HL-60/S4 (cell line): ENCODE measurements around the gene CD2AP.
"Not testable (repeated sequence)": the region's sequence is repeated elsewhere in the genome, so short reads cannot be mapped to it uniquely, and the experiment has no call there.

Source experiments
- in situ Hi-C: fragments of 300-500 bp; cut with MboI; formaldehyde crosslinking; loops from 2 replicates; pipeline ENCODE4 v1.14.3; 2022; ENCODE audit warnings: low sequenced_read_pairs

CD2AP gene

DNA sequence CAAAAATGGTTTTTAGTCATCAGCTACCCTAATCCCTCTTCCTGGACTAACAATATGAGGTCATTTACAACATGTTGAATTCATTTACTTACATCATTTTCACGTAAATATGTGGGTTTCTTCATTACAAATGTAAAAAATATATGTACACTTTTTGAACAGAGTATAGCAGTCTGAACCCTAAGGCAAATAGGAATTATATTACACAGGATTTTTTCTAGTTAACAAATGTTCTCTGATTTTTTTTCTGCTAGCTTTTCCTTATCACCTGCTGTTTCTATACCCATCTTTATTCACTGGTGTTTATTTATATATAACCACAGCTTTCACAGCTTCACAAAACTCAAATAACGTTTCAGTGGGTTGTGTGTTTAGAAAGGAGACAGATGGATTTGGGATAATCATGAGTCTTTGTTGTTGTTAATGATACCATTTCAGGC is 21.0 kb upstream of the CD2AP start:
- in situ Hi-C loops = no loop called here

DNA sequence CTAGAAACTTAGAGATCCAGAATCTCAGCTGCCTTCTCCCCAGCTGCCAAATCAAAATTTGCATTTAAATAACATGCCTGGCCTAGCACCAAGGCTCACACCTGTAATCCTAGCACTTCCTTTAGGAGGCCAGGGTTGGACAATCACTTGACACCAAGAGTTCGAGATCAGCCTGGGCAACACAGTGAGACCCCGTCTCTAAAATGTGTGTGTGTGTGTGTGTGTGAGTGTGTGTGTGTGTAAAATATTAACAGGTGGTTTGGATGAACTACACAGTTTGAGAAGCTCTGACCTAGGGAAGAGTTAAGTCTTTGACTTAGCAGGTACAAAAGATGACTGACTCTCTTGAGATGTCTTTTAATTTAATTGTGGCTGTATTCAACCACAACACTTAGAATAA is 20.2 kb upstream of the CD2AP start:
- in situ Hi-C loops = no loop called here

DNA sequence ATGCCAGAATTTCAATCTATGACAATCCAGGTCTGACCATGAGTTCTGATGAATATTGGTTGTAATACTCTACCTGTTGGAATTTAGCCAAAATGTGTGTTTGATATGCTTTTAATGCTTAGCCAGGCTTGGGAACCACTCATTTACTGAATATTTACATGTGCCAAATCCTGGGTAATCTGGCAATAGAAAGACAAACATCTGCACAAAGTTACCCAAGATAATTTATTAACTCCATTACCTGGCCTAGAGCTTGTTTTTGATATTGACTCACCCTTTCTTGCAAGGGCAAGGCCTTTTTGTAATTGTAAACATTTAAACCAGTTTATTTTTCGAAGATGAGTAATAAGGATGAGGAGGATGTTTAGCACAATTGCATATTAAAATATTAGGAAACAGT is 13.5 kb upstream of the CD2AP start:
- in situ Hi-C loops = no loop called here

DNA sequence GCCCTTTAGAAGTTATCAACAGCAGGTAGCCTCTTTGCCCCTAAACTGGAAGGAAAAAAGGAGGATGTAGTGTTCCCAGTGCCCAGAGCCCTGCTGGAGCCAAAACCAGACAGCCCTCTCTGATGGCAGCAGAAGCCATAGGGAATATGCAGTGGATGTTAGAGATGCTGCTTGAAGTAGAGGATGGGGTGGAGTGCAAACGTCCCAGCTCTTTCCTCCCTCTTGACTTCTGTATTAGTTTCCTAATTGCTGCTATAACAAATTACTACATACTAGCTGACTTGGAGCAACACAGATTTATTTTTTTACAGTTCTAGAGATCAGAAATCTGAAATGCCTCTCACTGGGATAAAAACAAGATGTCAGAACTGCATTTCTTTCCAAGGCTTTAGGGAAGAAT is 12.5 kb upstream of the CD2AP start:
- in situ Hi-C loops = no loop called here

DNA sequence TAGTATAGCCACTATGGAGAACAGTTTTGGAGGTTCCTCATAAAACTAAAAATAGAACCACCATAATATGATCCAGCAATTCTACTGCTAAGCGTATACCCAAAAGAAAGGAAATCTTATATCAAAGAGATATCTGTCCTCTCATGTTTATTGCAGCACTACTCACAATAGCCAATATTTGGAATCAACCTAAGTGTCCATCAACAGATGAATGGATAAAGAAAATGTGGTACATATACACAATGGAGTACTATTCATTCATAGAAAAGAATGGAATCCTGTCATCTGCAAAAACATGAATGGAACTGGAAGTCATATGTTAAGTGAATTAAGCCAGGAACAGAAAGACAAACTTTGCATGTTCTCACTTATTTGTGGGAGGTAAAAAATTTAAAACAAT is 5.7 kb upstream of the CD2AP start:
- in situ Hi-C loops = no loop called here

DNA sequence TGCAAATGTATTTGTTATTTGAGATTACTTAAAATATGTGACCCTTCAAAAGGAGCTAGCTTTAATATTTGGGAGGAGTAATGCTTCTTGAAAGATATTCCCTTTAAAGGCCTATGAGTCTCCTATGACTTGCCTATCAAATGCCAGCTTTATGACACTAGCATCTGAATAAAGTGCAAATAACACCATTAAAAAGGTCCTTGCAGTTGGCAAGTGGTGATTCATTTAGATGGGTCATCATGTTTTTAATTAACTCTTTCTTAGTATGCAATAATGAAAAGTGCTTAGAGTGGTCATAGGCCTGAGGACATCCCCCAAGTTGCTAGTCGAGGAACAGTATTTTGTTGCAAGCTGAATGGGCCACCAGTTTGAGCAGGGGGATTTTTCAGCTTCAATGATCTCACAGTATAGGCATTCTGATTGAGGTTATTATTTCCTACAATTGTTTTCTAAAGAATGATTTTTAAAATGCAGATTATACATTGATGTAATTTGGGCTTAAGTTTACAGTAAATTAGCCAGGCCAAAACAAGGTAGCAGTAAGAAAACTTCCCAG is 3.7 kb upstream of the CD2AP start:
- in situ Hi-C loops = no loop called here

DNA sequence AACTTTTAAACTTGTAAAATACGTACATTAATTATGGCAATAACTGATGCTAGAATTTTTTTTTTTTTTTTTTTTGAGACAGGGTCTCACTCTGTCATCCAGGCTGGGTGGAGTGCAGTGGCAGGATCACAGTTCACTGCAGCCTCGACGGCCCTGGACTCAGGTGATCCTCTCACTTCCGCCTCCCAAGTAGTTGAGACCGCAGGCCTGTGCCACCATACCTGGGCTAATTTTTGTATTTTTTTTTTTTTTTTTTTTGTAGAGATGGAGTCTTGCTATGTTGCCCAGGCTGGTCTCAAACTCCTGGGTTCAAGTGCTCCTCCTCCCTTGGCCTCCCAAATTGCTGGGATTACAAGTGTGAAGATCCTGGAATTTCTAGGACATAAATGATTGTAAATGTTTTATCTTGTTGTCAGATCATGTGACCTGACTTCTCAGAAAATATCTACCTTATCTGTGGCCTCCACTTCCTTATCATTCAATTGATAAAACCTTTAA is 2.2 kb upstream of the CD2AP start:
- in situ Hi-C loops = no loop called here

DNA sequence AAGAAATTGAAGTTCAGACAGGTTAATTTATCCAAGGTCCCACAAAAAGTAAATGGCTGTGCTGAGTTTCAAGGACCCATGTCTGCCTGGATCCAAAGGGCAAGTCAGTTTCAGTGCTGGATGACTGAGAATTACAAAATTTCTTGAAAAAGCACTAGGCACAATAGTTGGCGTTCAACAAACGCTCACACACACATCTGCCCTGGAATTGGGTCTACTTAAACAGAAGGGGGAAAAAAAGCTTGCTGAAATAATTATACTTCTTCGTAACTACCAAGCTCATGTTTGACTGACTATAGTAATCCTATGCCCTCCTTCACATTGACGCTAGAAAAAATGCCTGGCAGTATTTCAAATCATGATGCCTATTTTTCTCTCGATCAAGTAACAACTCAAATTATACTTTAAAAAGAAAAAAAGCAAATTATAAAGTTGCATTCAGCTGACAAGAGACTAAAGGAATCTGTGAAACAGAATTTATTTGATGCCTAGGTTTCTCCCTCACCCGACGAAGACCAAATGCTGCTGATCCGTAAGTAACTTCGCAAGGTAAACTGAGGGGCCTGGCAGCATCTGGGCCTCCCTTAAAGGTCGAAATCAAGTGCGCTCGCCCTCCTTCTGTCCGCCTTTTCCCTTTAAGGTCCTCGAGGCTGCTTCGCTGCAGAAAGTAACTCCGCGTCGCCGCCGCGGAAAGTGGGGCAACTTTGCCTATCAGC is 650 bp upstream of the CD2AP start:
- in situ Hi-C loops = no loop called here

DNA sequence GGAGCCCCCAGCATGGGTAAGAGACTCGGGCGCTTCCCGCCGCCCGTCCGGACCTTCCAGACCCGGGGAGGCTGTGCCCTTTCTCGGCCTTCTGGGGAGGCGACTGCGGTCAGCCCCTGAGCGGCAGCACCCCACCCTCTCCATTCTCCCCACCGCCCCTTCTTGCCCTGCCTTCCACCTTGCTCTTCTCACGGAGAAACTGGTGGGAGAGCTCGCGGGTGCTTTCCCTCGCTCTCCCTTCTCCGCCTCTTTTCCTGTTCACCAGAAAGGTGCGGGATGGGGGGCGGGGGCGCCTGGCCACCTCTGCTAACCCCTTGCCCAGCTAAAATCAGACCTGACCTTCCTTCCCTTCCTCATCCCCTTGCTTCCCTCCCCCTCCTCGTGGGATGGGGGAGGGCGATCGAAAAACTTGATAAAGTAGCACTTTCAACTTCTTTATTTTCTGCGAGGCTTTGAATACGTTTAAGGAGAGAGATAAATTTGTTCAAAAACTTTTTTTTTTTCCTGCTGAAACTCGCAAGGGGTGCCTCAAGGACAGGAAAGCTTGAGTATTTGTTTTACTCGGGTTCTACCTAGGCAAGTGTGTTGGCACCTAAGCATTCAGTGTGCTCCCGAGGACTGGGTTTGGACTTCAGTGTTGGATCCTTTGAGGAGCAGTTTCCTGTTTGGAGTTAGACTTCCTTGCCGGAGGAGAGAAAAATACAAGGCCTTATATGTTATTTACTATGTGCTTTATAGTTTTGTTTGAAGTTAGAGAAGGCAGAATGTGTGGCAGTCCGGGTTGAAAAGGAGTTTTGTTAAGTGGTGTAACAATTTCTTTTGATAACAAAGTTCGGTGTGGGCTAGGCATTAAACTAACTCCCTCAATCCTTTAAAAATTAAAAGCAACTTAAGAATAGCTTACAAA is 897 bp downstream of the CD2AP start:
- in situ Hi-C loops = no loop called here

DNA sequence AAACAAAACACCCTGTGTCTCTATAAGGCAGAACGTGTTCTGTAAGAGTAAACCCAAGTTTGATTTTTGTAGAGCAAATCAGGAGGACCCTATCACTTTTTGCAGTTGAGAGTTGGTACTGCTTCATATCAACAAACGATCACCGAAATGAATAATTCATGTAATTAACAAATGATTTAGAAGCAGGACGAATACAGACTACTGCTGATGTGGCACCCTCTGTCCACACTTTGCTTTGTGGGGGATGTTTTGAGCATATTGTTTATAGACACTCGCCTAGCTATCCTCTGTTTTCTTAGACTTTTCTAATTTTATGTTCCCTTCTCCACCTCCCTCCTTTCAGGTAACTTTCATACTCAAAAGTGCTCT is 1.5 kb downstream of the CD2AP start:
- in situ Hi-C loops = no loop called here

DNA sequence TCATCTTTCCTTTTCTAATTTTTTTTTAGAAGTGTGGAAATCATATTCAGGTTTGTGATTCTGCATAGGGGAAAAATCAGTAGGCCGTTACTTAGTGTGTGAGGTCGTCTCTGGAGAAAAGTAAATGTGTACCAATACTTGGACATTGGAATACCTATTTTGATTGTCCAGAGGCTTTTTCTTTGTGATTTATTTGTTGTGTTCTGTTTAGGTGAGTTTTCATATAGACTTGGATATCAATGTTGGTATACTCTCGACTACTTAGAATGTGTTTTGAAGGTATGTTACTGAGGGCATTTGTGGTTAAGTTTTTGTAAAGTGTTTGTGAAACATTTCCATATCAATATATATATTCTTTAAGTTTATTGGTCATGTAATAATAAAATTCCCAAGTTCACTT is 2.3 kb downstream of the CD2AP start:
- in situ Hi-C loops = no loop called here

DNA sequence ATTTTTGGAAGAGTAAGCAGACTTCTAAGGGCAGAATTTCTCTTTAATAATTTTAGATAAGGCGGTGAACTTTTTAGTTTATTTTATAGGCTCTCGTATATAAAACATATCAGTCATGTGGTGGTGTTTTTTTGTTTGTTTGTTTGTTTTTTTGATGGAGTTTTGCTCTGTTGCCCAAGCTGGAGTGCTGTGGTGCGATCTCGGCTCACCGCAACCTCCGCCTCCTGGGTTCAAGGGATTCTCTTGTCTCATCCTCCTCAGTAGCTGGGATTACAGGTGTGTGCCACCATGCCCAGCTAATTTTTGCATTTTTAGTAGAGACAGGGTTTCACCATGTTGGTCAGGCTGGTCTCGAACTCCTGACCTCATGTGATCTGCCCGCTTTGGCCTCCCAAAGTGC is 3.6 kb downstream of the CD2AP start:
- in situ Hi-C loops = not testable (repeated sequence)

DNA sequence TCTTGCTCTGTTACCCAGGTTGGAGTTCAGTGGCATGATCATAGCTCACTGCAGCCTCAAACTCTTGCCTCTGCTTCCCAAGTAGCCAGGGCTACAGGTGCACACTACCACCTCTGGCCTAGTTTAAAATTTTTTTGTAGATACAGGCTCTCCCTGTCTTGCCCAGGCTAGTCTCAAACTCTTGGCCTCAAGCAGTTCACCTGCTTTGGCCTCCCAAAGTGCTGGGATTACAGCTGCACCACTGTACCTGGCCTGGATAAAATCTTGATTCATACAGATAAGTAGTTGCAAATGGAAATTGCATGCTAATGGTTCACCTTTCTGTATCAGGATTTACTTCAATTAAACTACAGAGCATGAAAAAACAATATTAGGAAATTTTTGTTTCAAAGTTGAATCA is 4.2 kb downstream of the CD2AP start:
- in situ Hi-C loops = no loop called here

DNA sequence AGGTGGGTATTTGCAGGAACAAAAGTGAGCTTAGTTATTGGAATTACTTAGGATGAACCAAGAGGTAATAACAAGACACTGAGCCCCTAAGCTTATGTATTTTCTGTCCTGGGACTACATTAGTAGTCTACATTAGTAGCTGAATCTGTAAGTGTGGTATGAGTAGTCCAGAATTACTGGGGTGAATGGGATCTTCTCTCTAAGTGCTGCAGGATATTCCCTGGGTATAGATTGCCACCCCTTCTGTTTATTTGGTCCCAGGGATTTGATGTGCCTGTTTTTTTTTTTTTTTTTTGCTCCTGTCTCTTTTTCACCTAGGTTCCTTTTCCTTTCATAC is 5.9 kb downstream of the CD2AP start:
- in situ Hi-C loops = no loop called here

DNA sequence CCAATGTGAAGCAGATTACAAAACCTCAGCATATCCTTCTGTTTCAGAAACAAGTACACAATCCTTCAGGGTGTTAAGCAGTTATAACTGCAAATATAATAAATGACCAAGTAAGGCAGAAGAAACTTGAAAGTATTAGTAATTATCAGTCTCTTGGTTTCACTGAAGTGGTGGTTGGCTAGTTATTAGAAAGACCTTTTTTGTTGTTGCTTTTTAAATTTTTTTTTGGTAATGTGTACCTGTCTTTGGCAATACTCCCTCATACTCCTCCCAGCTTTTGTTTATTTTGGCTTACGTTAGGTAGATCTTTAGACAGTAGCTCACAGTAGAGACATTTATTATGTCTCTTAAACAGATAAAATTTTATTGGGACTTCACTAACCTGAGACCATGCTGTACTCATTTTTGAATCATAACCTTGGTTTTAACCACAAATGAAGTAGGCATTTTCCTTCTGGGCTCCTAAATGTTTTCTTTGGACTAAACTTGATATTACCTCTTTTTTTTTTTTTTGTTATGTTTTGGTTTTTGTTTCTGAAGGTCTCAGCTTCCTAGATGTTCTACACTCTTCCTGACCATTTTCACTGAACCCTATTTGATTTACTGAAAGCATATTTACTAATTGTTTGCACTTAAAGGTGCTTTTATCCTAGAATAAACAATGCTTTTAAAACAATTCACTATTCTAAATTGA is 6.4 kb downstream of the CD2AP start:
- in situ Hi-C loops = no loop called here

DNA sequence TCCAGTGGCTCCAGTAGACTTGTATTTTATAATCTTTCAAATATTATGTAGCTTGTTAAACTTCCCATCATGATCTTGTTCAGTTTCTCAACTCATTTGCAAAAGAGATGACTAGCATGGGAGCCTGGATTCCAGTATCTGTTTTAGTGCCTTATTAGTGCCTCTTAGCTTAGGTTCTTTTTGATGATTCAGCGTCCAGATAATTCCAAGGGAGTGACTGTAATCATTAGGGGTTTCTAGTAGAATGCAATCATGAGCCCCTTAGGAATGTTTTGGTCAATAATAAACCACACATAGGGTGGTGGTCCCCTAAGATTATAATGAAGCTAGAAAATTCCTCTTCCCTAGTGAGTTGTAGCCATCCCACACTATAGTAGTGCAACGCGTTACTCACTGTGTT is 7.0 kb downstream of the CD2AP start:
- in situ Hi-C loops = no loop called here

DNA sequence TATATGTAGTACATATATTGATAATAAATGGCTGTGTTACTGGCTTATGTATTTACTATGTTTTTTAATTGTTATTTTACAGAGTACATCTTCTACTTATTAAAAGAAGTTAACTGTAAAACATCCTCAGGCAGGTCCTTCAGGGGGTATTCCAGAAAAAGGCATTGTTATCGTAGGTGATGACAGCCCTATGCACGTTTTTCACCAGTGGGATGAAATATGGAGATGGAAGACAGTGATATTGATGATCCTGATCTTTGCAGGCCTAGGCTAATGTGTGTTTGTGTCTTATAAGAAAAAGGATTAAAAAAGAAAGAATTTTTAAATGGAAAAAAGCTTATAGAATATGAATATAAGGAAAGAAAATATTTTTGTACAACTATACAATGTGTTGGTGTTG is 7.5 kb downstream of the CD2AP start:
- in situ Hi-C loops = no loop called here

DNA sequence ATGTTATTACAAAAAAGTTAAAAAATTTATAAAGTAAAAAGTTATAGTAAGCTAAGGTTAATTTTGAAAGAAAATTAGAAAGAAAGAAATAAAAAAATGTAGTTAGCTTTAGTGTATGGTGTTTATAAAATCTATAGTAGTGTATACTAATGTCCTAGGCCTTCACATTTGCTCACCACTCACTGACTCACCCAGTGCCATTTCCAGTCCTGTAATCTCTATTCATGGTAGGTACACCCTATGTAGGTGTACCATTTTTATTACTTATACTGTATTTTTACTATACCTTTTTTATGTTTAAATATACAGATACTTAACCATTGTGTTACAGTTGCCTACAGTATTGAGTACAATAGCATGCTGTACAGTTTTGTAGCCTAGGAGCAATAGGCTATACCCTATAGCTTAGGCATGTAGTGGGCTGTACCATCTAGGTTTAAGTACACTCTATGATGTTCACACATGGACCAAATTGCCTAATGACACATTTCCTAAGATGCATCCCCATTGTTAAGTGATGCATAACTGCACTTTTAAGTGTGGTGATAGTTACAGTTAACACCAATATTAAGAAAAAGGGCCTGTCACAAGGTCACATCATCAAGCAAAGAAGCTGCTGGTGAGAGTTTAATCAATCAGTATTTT is 8.0 kb downstream of the CD2AP start:
- in situ Hi-C loops = no loop called here

DNA sequence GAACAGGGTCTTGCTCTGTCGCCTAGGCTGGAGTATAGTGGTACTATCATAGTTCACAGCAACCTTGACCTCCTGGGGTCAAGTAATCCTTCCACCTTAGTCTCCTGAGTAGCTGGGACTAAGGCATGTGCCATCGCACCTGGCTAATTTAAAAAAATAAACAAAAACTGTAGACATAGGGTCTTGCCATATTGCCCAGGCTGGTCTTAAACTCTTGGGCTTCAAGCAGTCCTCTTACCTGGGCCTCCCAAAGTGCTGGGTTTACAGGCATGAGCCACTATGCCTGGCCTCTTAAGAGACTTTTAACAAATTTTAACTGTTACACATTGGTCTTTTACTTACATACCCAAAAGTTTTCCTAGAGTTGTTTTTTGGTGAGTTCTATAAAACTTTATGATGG is 12.4 kb downstream of the CD2AP start:
- in situ Hi-C loops = no loop called here

DNA sequence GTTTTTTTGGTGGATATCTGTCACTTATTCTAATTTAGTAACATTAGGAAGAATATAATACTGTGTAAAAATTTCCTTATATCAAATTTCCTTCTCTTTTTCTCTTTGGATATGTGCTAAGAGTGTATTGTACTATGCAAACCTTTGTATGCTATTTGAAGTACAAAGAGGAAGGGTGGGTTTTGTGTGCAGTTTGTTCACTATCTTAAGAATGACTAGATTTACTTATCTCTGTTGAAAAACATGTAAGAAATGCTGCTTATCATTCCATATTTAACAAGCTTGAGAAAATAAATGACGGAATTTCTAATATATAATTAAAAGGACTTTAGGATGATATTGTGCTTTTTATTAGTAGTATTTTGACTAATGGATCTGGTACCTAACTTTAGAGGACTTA is 13.1 kb downstream of the CD2AP start:
- in situ Hi-C loops = no loop called here

DNA sequence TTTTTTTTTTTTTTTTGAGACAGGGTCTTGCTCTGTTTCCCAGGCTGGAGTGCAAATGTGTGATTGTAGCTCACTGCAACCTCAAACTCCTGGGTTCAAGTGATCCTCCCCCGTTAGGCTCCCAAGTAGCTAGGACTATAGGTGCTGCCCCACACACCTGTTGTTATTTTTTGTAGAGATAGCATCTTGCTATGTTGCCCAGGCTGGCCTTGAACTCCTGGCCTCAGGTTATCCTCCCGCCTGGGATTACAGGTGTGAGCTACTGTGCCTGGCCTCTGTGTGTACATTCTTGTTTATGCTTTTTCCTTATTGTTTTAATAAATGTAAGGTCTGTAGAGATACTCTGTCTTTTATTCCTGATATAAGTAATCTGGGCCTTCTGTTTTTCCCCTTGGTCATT is 14.8 kb downstream of the CD2AP start:
- in situ Hi-C loops = no loop called here
